ENCODE results near the gene CADM2.

- TF ChIP-seq CTCF (IDR thresholded peaks at IDR 0.05), result no peak
- TF ChIP-seq POLR2A (IDR thresholded peaks at IDR 0.05), result no peak
Measured at GRCh38 chr3:84974347-84974746, 15.6 kb downstream of the CADM2 start.
